Measurements from ENCODE around the gene OR1J4. TPM values are rescaled to one million over a fixed set of nuclear protein-coding genes. Genes with fewer than 3 reads are reported as not detected.
"Not testable (repeated sequence)": the region's sequence is repeated elsewhere in the genome, so short reads cannot be mapped to it uniquely, and the experiment has no call there.

Gene OR1J4
- total RNA-seq, 1 donor from 2014 or later = not detected

GRCh38 chr9:122536134-122536533 is 17.2 kb downstream of the OR1J4 start:
- Histone ChIP-seq H3K9ac (no peak overlapping the region), H3K4me1 (no peaks in the 10 kb centered on the region), H3K27ac (no peak overlapping the region), H3F3A (ENCODE audit: low read depth) (no peaks in the 10 kb centered on the region), H3K4me2 (no peak overlapping the region), H2AFZ (replicated peaks) (no peak overlapping the region), H4K20me1 (ENCODE audit: low read depth) (no peaks in the 10 kb centered on the region), H3K36me3 (no peaks in the 10 kb centered on the region), H3K27me3 (no peaks in the 10 kb centered on the region), H3K4me3 (no peak overlapping the region), H3K79me2 (ENCODE audit: low read depth) (no peaks in the 10 kb centered on the region), H3K9me3 (ENCODE audit: low read depth) (no peaks in the 10 kb centered on the region)
- peaks cover 7% of the 10 kb centered on the region for H3K9me3 Mint-ChIP-seq
- TF ChIP-seq EZH2phosphoT487 (IDR thresholded peaks at IDR 0.05) = no peak
- TF ChIP-seq EZH2 (IDR thresholded peaks at IDR 0.05) = no peak
- TF ChIP-seq, protein P1, sequence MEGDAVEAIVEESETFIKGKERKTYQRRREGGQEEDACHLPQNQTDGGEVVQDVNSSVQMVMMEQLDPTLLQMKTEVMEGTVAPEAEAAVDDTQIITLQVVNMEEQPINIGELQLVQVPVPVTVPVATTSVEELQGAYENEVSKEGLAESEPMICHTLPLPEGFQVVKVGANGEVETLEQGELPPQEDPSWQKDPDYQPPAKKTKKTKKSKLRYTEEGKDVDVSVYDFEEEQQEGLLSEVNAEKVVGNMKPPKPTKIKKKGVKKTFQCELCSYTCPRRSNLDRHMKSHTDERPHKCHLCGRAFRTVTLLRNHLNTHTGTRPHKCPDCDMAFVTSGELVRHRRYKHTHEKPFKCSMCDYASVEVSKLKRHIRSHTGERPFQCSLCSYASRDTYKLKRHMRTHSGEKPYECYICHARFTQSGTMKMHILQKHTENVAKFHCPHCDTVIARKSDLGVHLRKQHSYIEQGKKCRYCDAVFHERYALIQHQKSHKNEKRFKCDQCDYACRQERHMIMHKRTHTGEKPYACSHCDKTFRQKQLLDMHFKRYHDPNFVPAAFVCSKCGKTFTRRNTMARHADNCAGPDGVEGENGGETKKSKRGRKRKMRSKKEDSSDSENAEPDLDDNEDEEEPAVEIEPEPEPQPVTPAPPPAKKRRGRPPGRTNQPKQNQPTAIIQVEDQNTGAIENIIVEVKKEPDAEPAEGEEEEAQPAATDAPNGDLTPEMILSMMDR (IDR thresholded peaks at IDR 0.05) = no peak
- no peak overlapping the region for H3K27ac Mint-ChIP-seq
- H3K4me3 Mint-ChIP-seq = no peak overlapping the region
- peaks cover 10% of the 10 kb centered on the region for H3K27me3 Mint-ChIP-seq (ENCODE audit: insufficient read depth, low read depth)
- no peak for DNase-seq (ENCODE audit: low spot score)
- no peaks in the 10 kb centered on the region for H3K4me1 Mint-ChIP-seq
- no peaks in the 10 kb centered on the region for H3K36me3 Mint-ChIP-seq

- not testable (repeated sequence) for H3K9me3 Mint-ChIP-seq; H3K79me2 ChIP-seq (ENCODE audit: low read depth); H3K9ac ChIP-seq; H3K27ac ChIP-seq; H3K36me3 Mint-ChIP-seq; H4K20me1 ChIP-seq (ENCODE audit: low read depth); H3K4me3 ChIP-seq; H3K4me2 ChIP-seq; H3K36me3 ChIP-seq; H3K27ac Mint-ChIP-seq; H3F3A ChIP-seq (ENCODE audit: low read depth); H3K4me1 ChIP-seq; H3K4me3 Mint-ChIP-seq; H2AFZ ChIP-seq (replicated peaks); DNase-seq (ENCODE audit: low spot score); H3K4me1 Mint-ChIP-seq; H3K27me3 ChIP-seq; H3K9me3 ChIP-seq (ENCODE audit: low read depth)
- peaks cover 10% of the 10 kb centered on the region for H3K27me3 Mint-ChIP-seq (ENCODE audit: insufficient read depth, low read depth)
These were observed 18.1 kb downstream of the OR1J4 start for GRCh38 chr9:122537066-122537465.

- H3K27me3 ChIP-seq = no peaks in the 10 kb centered on the region
- TF ChIP-seq, protein P1 (IDR thresholded peaks at IDR 0.05) = no peak
- TF ChIP-seq EZH2phosphoT487 (IDR thresholded peaks at IDR 0.05) = no peak
- TF ChIP-seq EZH2 (IDR thresholded peaks at IDR 0.05) = no peak
- no peaks in the 10 kb centered on the region for H4K20me1 ChIP-seq (ENCODE audit: low read depth)
- H3K4me2 ChIP-seq = no peak overlapping the region
- H3K4me1 ChIP-seq = no peaks in the 10 kb centered on the region
- no peaks in the 10 kb centered on the region for H3K9me3 ChIP-seq (ENCODE audit: low read depth)
- no peak for DNase-seq (ENCODE audit: low spot score)
- no peak overlapping the region for H2AFZ ChIP-seq (replicated peaks)
- no peak overlapping the region for H3K27ac Mint-ChIP-seq
- peaks cover 7% of the 10 kb centered on the region for H3K9me3 Mint-ChIP-seq
- H3K4me1 Mint-ChIP-seq = no peaks in the 10 kb centered on the region
- H3K36me3 Mint-ChIP-seq = no peaks in the 10 kb centered on the region
- H3K4me3 ChIP-seq = no peak overlapping the region
- H3K36me3 ChIP-seq = no peaks in the 10 kb centered on the region
- peaks cover 3% of the 10 kb centered on the region for H3K27me3 Mint-ChIP-seq (ENCODE audit: insufficient read depth, low read depth)
- H3K4me3 Mint-ChIP-seq = no peak overlapping the region
- H3K79me2 ChIP-seq (ENCODE audit: low read depth) = no peaks in the 10 kb centered on the region
- no peak overlapping the region for H3K27ac ChIP-seq
- no peaks in the 10 kb centered on the region for H3F3A ChIP-seq (ENCODE audit: low read depth)
- H3K9ac ChIP-seq = no peak overlapping the region
These were observed 19.8 kb downstream of the OR1J4 start for GRCh38 chr9:122538757-122539156.

- TF ChIP-seq EZH2 (IDR thresholded peaks at IDR 0.05) (no peak), EZH2phosphoT487 (IDR thresholded peaks at IDR 0.05) (no peak)
- TF ChIP-seq, protein P1 (IDR thresholded peaks at IDR 0.05) = no peak
- H3K36me3 Mint-ChIP-seq = no peaks in the 10 kb centered on the region
- no peaks in the 10 kb centered on the region for H4K20me1 ChIP-seq (ENCODE audit: low read depth)
- H3F3A ChIP-seq (ENCODE audit: low read depth) = no peaks in the 10 kb centered on the region
- H3K4me2 ChIP-seq = no peak overlapping the region
- H3K27me3 ChIP-seq = no peaks in the 10 kb centered on the region
- no peak overlapping the region for H2AFZ ChIP-seq (replicated peaks)
- no peak overlapping the region for H3K4me3 Mint-ChIP-seq
- H3K4me3 ChIP-seq = no peak overlapping the region
- no peaks in the 10 kb centered on the region for H3K36me3 ChIP-seq
- H3K27ac ChIP-seq = no peak overlapping the region
- H3K27ac Mint-ChIP-seq = no peak overlapping the region
- no peaks in the 10 kb centered on the region for H3K4me1 ChIP-seq
- H3K9ac ChIP-seq = no peak overlapping the region
- no peaks in the 10 kb centered on the region for H3K9me3 Mint-ChIP-seq
- peaks cover 2% of the 10 kb centered on the region for H3K27me3 Mint-ChIP-seq (ENCODE audit: insufficient read depth, low read depth)
- no peak for DNase-seq (ENCODE audit: low spot score)
- H3K9me3 ChIP-seq (ENCODE audit: low read depth) = peaks cover 6% of the 10 kb centered on the region
- H3K4me1 Mint-ChIP-seq = no peaks in the 10 kb centered on the region
- no peaks in the 10 kb centered on the region for H3K79me2 ChIP-seq (ENCODE audit: low read depth)
These were observed 27.3 kb downstream of the OR1J4 start for GRCh38 chr9:122546196-122546595.

Measured in neural progenitor cell (in vitro differentiated cells).